Gastroesophageal sphincter (tissue), 4 donors: Measurements from ENCODE around the gene TCF7L2. TPM values are rescaled to one million over a fixed set of nuclear protein-coding genes. Genes with fewer than 3 reads are reported as not detected.

Experiments used
- ATAC-seq: fragments of 150-250 bp; one replicate; pipeline ENCODE4 v1.9.1; 2016; ENCODE audit warnings: mild to moderate bottlenecking, moderate library complexity
- H3K27ac ChIP-seq, 4 donors: fragments of 200-600 bp; sonication (generic) in 3 of 4; 1 replicate in 3 of 4; 2 replicates in 1 of 4; pipeline ENCODE4 v1.5.1; 2016 to 2019
- H3K27me3 ChIP-seq: fragments of 200-600 bp; sonication (generic); one replicate; pipeline ENCODE4 v1.5.1; 2019
- H3K36me3 ChIP-seq, 2 donors: fragments of 200-600 bp; sonication (generic); one replicate each; pipeline ENCODE4 v1.5.1; 2019; ENCODE audit warnings: control low read depth in 1 of 2
- H3K4me1 ChIP-seq, 3 donors: fragments of 200-600 bp; sonication (generic); 1 replicate in 2 of 3; 2 replicates in 1 of 3; pipeline ENCODE4 v1.5.1; 2016 to 2019; ENCODE audit warnings: control low read depth in 2 of 3
- H3K4me3 ChIP-seq, 2 donors: fragments of 200-600 bp; sonication (generic); one replicate each; pipeline ENCODE4 v1.5.1; 2019; ENCODE audit warnings: mild to moderate bottlenecking in 1 of 2, moderate library complexity in 1 of 2
- H3K9me3 ChIP-seq, 3 donors: fragments of 200-600 bp; sonication (generic); one replicate each; pipeline ENCODE4 v1.5.1; 2017 to 2019; ENCODE audit warnings: control low read depth in 2 of 3
- EP300 ChIP-seq: sonication (generic); formaldehyde crosslinking; IDR thresholded peaks from one replicate; pipeline ENCODE4 v1.6.1; 2017; ENCODE audit warnings: antibody characterized with exemption, mild to moderate bottlenecking
- POLR2A ChIP-seq, 2 donors: fragments of 450-650 bp; IDR thresholded peaks; one replicate each; pipeline ENCODE4 v1.6.1; 2017; ENCODE audit warnings: antibody characterized with exemption in 2 of 2, mild to moderate bottlenecking in 2 of 2, moderate library complexity in 1 of 2
- POLR2AphosphoS5 ChIP-seq: sonication (generic); formaldehyde crosslinking; IDR thresholded peaks from one replicate; pipeline ENCODE4 v1.6.1; 2017; ENCODE audit warnings: antibody characterized with exemption
- WGBS, 2 donors: methylation state at CpG; one replicate each; pipeline ENCODE4 v1.1.5; 2018; ENCODE audit warnings: low coverage in 1 of 2; 5-methylcytosine and 5-hydroxymethylcytosine counted together
- total RNA-seq, 4 donors: library from RNA; depleted of rRNA; stranded (reverse); fragments of >200 nt; gene quantifications; one replicate each; pipeline ENCODE4 v1.1.0, GENCODE V29; 2016
- TF ChIP-seq, protein P1 (sequence below), 4 experiments: fragments of 200-600 bp in 2 of 4; fragments of 450-650 bp in 2 of 4; sonication (generic) in 1 of 4; IDR thresholded peaks; one replicate each; pipeline ENCODE4 v1.5.1; 2017 to 2019; ENCODE audit warnings: antibody characterized with exemption in 4 of 4, mild to moderate bottlenecking in 2 of 4, moderate library complexity in 2 of 4

The TCF7L2 gene
- total RNA-seq, 4 donors from 2014 or later: 12.6 to 22.4 (median 20.2) TPM

DNA sequence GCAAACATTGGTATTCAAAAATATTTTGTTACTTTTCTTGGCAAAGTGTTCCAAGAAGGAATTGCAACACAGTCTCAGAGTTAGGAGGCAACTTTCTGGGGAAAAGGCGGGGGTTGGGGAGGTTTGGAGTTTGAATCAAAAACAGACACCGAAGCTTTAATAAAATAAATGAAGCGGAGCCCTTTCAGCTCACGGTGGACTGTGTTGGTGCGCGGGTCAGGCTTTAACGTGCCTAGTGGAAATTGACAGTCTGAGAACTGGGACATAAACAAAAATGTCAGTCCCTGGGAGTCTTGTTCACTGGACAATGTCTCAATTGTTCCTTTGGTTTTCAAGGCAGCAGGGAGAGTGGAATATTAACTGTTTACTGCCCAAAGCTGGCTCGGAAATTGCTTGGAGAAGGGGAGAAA lies 109.3 kb downstream of the TCF7L2 start:
- TF ChIP-seq POLR2A (IDR thresholded peaks at IDR 0.05) (no peak), EP300 (no peak), POLR2AphosphoS5 (peak; percentile 59)
- TF ChIP-seq, protein P1, sequence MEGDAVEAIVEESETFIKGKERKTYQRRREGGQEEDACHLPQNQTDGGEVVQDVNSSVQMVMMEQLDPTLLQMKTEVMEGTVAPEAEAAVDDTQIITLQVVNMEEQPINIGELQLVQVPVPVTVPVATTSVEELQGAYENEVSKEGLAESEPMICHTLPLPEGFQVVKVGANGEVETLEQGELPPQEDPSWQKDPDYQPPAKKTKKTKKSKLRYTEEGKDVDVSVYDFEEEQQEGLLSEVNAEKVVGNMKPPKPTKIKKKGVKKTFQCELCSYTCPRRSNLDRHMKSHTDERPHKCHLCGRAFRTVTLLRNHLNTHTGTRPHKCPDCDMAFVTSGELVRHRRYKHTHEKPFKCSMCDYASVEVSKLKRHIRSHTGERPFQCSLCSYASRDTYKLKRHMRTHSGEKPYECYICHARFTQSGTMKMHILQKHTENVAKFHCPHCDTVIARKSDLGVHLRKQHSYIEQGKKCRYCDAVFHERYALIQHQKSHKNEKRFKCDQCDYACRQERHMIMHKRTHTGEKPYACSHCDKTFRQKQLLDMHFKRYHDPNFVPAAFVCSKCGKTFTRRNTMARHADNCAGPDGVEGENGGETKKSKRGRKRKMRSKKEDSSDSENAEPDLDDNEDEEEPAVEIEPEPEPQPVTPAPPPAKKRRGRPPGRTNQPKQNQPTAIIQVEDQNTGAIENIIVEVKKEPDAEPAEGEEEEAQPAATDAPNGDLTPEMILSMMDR (IDR thresholded peaks at IDR 0.05): no peak

DNA sequence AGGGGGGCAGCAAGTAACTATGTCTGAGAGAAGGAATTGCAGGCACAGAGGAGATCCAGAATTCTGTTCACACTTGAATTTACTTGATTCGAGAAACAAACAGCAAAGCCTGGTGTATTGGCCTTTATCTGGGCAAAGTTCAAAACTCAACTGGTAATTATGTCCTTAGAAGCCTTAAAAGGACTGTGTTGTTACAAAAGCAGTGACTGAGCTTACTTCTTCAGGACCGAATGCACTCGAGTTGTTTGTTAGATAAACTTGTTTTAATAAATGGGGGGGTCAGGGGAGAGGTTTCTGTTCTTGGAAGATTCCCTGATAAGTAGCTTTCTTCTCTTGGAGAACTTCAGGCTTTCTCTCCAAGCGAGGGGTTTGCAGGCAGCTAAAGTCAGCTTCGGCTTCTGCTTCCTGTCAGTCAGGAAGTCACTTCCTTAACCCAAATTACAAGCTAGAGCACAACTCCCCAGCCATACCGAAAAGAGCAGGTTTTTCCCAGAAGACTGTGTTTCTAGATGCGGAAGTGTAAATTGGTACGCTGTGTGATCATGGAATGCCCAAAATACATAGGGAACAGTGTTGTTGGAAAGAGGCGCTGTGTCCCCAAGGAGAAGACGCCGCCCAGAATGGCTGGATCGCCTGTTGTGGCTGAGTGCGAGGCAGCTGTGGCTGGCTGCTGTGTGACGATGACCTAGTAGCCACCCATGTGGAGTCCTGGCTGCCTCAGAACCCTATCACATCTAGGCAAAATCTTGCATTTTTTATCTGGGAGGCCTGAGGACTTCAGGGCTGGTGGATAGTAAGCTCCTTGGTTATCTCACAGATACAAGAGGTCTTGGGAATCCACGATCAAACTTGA lies 110.4 kb downstream of the TCF7L2 start:
- 21 to 29% methylated on average over 9 to 12 of the region's 15 CpGs for WGBS, 2 donors
- no peaks in the 10 kb centered on the region for H3K27me3 ChIP-seq
- no peaks in the 10 kb centered on the region for H3K36me3 ChIP-seq
- TF ChIP-seq POLR2AphosphoS5 (no peak), POLR2A (IDR thresholded peaks at IDR 0.05) (no peak), EP300 (no peak)
- TF ChIP-seq, protein P1 (IDR thresholded peaks at IDR 0.05): no peak
- no peaks in the 10 kb centered on the region for H3K9me3 ChIP-seq
- H3K4me1 ChIP-seq: peaks cover 17 to 84% (median 37%) of the 10 kb centered on the region in 3 donors
- peak overlapping the region; percentile 1 to 76 (median 68) for H3K27ac ChIP-seq
- ATAC-seq: peak; percentile 62
- H3K4me3 ChIP-seq: peak overlapping the region in 1 of 2 donors; percentile 41

More for the DNA sequence above, 109.3 kb downstream of the TCF7L2 start:
- ATAC-seq: peak; percentile 35
- 22 to 35% methylated on average over 7 to 8 of the region's 8 CpGs for WGBS, 2 donors
- Histone ChIP-seq H3K36me3 (no peaks in the 10 kb centered on the region), H3K4me1 (peaks cover 17 to 73% (median 37%) of the 10 kb centered on the region in 3 donors), H3K9me3 (no peaks in the 10 kb centered on the region), H3K27me3 (no peaks in the 10 kb centered on the region), H3K4me3 (peak overlapping the region; percentile 35 to 41), H3K27ac (peak overlapping the region; percentile 49 to 76 (median 68))

DNA sequence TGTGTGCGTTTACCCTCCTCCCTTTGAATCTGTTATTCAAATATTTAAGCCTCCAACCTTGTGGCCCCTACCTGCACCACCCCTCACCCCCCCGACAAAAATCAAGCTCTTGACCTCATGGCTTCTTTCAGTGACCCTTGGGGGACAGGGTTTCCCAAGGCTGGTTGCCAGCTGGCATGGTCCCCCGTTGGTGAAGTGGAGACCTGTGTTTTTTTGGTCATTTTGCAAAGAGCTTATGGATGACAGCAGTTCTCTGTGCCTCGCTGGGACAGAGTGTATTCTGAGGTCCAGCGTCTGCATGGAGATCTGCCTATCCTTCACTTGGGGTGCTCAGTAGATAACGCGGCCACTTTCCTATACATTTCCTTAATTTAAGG lies 111.0 kb downstream of the TCF7L2 start:
- H3K27me3 ChIP-seq: no peaks in the 10 kb centered on the region
- 69 to 100% methylated on average over 1 to 7 of the region's 7 CpGs for WGBS, 2 donors
- peak overlapping the region in 1 of 2 donors; percentile 41 for H3K4me3 ChIP-seq
- ATAC-seq: no peak
- TF ChIP-seq EP300 (no peak), POLR2A (IDR thresholded peaks at IDR 0.05) (no peak), POLR2AphosphoS5 (no peak)
- TF ChIP-seq, protein P1 (IDR thresholded peaks at IDR 0.05): no peak
- H3K4me1 ChIP-seq: peaks cover 17 to 89% (median 37%) of the 10 kb centered on the region in 3 donors
- no peaks in the 10 kb centered on the region for H3K9me3 ChIP-seq
- no peaks in the 10 kb centered on the region for H3K36me3 ChIP-seq
- peak overlapping the region in 3 of 4 donors; percentile 61 to 76 (median 75) for H3K27ac ChIP-seq

DNA sequence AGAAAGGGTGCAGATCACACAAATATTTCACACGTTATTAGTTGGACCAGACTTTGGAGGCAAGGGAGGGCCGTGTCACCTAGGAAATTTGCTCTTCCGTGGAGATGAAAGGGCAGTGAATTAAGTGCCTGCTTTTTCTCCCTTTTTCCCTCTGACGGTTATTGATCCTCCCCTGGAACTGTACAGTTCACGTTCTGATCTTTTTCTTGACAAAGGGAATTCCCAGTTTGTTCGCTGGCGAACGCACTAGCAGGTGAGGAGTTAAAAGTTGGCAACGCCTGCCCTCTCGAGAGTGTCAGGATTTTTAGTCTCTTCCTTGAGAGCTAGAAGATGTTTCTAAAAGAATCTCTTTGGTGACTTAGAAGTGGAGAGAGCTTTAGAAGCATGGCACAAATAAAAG lies 111.5 kb downstream of the TCF7L2 start:
- WGBS, 2 donors: 83 to 91% methylated on average over 4 to 9 of the region's 10 CpGs
- no peak for ATAC-seq
- Histone ChIP-seq H3K4me3 (no peak overlapping the region), H3K36me3 (no peaks in the 10 kb centered on the region), H3K9me3 (no peaks in the 10 kb centered on the region), H3K4me1 (peaks cover 17 to 88% (median 37%) of the 10 kb centered on the region in 3 donors), H3K27me3 (no peaks in the 10 kb centered on the region), H3K27ac (peak overlapping the region in 1 of 4 donors; percentile 75)
- TF ChIP-seq POLR2A (IDR thresholded peaks at IDR 0.05) (no peak), EP300 (no peak), POLR2AphosphoS5 (no peak)
- TF ChIP-seq, protein P1 (IDR thresholded peaks at IDR 0.05): no peak
